Upper lobe of left lung (tissue), 4 donors: Measurements from ENCODE around the gene SUMO1.

Experiments used
- CTCF ChIP-seq, 6 experiments: fragments of 450-650 bp in 4 of 6; fragments of 200-600 bp in 2 of 6; sonication (generic) in 2 of 6; IDR thresholded peaks; one replicate each; pipeline ENCODE4 v1.5.1; 2016 to 2019; ENCODE audit warnings: antibody characterized with exemption in 6 of 6
- EP300 ChIP-seq, 4 donors: sonication (generic); formaldehyde crosslinking; IDR thresholded peaks; one replicate each; pipeline ENCODE4 v1.5.1; 2017; ENCODE audit warnings: antibody characterized with exemption in 4 of 4, control low read depth in 2 of 4
- POLR2AphosphoS5 ChIP-seq, 2 donors: sonication (generic); formaldehyde crosslinking; IDR thresholded peaks; one replicate each; pipeline ENCODE4 v1.5.1; 2017; ENCODE audit warnings: antibody characterized with exemption in 2 of 2

DNA sequence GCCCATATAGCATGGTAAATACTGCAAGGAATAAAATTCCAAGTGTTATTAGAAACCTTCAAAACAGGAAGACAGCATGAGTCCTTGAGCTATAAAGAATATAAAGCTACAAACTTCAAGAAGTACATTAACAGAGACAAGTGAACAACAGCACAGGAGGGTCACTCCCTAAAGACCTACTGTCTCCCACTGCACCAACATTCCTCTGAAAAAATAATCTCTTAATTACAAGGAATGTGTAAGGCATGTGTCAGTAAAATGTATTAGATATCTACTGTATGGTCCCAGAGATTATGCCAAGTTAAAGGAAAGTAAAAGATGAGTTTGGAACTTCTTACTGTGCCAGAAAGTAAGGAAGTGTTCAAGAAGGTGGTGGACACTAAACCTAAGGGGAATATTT lies 29.9 kb downstream of the SUMO1 start:
- TF ChIP-seq CTCF (IDR thresholded peaks at IDR 0.05) (no peak), POLR2AphosphoS5 (IDR thresholded peaks at IDR 0.05) (no peak), EP300 (IDR thresholded peaks at IDR 0.05) (no peak)
